ENCODE results near the gene TUBA1C. TPM values are rescaled to one million over a fixed set of nuclear protein-coding genes. Genes with fewer than 3 reads are reported as not detected.

Gene TUBA1C
- total and polyA plus RNA-seq, 2 of the 8 experiments (the other 6 are each of a cell fraction or from before 2014, with no cell fraction given), result 504 to 3,101 TPM

- TF ChIP-seq HDAC2 (IDR thresholded peaks at IDR 0.05; ENCODE audit: borderline replicate concordance in 1 of 2, low read depth in 2 of 2, low read length in 2 of 2) (peak in 1 of 2 experiments; percentile 77; a peak in 1 of 4 replicates), EGR1 (IDR thresholded peaks at IDR 0.05; ENCODE audit: borderline replicate concordance, low read depth, low read length) (no peak), CBX5 (IDR thresholded peaks at IDR 0.05; ENCODE audit: low read depth, low read length) (no peak), CTBP2 (IDR thresholded peaks at IDR 0.05; ENCODE audit: borderline replicate concordance, insufficient read depth, insufficient read length, low read length) (peak; percentile 30)
Observed at GRCh38 chr12:49296034-49296835, 31.4 kb downstream of the TUBA1C start (continued).

Data from H1 (cell line).